Fibroblast of skin of scalp (primary cell): ENCODE data around the gene DOCK9. TPM values are rescaled to one million over a fixed set of nuclear protein-coding genes. Genes with fewer than 3 reads are reported as not detected.

Source experiments
- DNase-seq: peaks from one replicate; pipeline ENCODE4 v3.0.0-alpha.2; 2013
- polyA plus RNA-seq, 2 experiments: library from polyadenylated mRNA; unstranded; fragments of 120-200 nt; gene quantifications; one replicate each; pipeline ENCODE4 v1.2.1, GENCODE V29; 2013; ENCODE audit not compliant: insufficient read length in 2 of 2

Gene DOCK9, protein sequence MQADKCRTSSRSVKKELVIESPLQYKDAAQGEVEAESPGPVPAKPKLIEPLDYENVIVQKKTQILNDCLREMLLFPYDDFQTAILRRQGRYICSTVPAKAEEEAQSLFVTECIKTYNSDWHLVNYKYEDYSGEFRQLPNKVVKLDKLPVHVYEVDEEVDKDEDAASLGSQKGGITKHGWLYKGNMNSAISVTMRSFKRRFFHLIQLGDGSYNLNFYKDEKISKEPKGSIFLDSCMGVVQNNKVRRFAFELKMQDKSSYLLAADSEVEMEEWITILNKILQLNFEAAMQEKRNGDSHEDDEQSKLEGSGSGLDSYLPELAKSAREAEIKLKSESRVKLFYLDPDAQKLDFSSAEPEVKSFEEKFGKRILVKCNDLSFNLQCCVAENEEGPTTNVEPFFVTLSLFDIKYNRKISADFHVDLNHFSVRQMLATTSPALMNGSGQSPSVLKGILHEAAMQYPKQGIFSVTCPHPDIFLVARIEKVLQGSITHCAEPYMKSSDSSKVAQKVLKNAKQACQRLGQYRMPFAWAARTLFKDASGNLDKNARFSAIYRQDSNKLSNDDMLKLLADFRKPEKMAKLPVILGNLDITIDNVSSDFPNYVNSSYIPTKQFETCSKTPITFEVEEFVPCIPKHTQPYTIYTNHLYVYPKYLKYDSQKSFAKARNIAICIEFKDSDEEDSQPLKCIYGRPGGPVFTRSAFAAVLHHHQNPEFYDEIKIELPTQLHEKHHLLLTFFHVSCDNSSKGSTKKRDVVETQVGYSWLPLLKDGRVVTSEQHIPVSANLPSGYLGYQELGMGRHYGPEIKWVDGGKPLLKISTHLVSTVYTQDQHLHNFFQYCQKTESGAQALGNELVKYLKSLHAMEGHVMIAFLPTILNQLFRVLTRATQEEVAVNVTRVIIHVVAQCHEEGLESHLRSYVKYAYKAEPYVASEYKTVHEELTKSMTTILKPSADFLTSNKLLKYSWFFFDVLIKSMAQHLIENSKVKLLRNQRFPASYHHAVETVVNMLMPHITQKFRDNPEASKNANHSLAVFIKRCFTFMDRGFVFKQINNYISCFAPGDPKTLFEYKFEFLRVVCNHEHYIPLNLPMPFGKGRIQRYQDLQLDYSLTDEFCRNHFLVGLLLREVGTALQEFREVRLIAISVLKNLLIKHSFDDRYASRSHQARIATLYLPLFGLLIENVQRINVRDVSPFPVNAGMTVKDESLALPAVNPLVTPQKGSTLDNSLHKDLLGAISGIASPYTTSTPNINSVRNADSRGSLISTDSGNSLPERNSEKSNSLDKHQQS (N-terminal part only)
- polyA plus RNA-seq (2013, experiment 1 of 2; ENCODE audit: insufficient read length): 12.5 TPM
- 17.7 TPM for polyA plus RNA-seq (2013, experiment 2 of 2; ENCODE audit: insufficient read length)

GRCh38 chr13:98977568-98978265 is at the start of gene DOCK9:
Gene DOCK9, minus strand, starts transcription at chr13:98978064. Its CDS starts 155 bp downstream, at chr13:98977909.
- peak; percentile 43 for DNase-seq

DNA sequence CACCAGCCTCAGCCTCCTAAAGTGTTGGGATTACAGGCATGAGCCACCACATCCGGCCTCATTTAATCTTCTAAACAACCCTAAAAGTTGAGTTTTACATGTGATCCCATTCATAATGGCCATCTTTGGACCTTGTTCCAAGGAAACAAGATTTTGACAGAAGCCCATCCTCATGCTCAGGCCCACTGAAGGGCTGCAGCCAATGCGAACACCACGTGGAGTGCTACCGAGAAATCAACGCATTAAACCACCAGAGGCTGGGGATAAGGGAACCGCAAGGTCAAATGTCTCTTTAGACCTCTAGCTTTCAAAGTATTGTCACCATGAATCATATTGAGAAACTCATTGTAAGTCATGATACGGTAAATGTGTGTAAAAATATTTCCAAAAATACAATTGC is 49.4 kb upstream of the DOCK9 start:
- no peak for DNase-seq

DNA sequence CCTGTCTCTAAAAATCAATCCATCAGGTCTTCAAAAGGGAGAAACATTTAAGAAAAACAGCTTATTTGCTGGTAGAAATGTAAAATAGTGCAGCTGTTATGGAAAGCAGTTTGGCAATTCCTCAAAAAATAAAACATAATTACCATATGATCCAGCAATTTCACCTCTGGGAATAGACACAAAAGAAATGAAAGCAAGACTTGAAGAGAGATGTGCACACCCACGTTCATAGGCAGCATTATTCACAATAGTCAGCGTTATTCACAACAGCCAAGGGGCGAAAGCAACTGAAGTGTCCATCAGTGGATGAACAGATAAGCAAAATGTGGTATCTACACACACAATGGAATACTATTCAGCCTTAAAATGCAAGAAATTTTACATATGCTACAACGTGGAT is 45.1 kb upstream of the DOCK9 start:
- no peak for DNase-seq

- peak; percentile 79 for DNase-seq
These were observed 40.7 kb upstream of the DOCK9 start for GRCh38 chr13:99018418-99019180.

- DNase-seq: no peak
These were observed 38.0 kb upstream of the DOCK9 start for GRCh38 chr13:99015606-99016490.

- DNase-seq: no peak
These were observed 36.7 kb upstream of the DOCK9 start for GRCh38 chr13:99014522-99014921.

DNA sequence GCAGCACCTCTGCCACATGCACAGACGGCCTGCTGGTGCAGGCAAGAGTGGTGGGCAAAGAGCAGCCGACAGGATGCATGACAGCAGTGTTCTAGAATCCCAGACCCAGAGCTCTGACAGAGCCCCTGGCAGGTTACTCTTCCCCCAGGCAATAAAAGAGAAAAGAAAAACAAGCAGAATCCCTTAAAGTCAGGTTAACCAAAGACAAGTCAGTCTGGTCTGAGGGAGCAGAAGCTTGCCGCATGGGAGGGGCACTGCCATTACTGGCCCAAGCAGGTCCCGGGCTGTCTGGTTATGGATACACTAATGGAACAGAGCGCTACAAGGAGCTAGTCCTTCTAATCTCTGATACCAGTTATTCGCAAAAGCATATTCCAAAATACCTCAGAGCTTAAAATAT is 36.1 kb upstream of the DOCK9 start:
- no peak for DNase-seq

DNA sequence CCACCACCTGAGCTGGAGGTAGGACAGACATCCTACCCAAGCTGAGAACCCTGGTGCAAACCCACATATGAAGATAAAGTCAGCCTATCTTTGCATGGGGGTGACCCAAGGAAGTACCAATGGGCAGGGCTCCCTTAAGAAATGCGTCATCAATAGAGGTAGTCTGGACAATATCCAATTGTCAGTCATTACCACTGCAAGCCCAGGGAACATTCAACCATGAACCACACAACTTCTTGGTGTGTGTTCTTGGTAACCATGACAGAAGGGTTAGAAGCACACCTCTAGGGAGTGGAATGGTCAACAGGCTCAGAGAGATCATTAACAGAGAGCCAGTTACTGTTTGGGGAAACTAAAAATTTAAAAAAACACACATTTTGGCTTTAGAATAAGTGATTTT is 34.7 kb upstream of the DOCK9 start:
- no peak for DNase-seq

DNA sequence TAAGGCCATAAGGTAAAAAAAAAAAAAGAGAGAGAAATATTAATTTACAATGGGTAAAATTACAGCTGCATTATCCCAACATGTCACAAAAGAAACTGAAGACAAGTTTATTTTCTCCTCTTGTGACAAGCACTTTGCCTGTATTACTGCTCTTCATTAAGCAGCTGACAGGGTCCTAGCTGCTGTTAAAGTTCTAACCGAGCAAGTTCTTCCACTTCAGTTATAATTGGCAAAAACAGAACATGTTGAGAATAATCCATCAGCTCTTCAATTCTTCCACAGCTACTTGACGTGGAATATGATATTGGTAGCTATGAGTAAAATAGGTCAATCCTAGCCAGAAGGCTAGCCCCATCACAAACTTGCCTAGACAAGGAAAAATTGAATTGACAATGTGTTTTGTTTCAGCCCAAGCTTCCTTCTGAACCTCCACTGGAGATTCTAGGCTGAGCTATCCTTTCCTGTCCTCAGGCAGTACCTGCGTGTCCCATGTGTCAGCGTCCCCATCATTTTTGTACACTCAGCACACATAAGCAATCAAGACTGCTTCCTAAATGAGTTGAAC is 32.2 kb upstream of the DOCK9 start:
- no peak for DNase-seq

DNA sequence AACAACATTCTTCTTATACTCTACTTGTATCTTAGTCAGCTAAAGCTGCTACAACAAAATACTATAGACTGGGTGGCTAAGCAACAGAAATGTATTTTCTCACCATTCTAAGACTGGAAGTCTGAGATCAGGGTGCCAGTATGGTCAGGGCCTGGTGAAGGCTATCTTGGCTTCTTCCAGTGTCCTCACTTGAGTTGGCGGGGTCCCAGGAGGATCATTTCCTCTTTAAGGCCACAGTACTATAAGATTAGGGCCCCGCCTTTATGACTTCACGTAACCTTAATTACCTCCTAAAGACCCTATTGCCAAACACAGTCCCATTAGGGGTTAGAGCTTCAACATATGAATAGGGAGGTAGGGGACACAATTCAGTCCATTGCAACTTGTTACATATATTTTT is 30.7 kb upstream of the DOCK9 start:
- no peak for DNase-seq

DNA sequence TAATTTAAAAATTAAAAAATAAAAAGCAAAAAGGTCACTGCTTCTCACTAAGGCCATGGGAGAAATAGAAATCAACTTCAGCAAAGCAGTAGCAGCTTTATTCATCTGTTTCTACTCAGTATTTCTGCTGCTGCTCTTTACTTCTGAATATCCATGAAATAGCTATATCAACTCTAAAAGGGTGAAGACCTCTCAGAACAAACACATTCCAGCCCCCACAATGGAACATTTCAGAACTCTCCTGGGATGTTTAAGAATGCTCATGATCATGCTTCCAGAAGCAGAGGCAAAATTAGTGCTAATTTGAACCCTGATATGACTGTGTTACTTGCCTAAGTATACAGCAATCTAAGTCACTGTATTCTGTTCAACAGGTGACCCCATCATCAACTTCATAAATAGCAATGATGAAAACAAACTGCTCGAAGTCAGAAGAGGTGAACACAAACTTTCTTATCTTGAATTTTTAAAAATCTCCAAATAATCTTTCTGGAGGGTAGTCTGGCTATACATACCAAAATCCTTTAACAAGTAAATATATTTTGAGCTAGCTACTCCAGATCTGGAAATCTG is 29.6 kb upstream of the DOCK9 start:
- DNase-seq: peak; percentile 35

DNA sequence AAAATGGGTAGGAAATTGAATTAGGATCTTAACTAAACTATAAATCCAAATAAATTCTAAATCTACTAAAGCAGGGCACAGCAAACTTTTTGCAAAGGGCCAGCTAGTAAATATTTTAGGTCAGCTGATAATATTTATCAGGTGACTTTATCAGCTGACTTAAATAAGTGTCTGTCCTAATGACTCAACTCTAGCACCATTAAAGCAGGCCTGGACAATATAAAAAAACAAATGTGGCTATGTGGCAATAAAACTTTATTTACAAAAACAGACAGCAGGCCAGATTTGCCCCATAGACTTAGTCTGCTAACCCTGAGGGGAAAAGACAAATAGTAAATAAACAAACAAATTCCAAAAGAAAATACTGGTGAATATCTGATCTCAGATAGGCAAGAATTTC is 27.7 kb upstream of the DOCK9 start:
- no peak for DNase-seq

- no peak for DNase-seq
These were observed 27.1 kb upstream of the DOCK9 start for GRCh38 chr13:99004978-99005377.

- DNase-seq: no peak
These were observed 26.1 kb upstream of the DOCK9 start for GRCh38 chr13:99003851-99004471.

DNA sequence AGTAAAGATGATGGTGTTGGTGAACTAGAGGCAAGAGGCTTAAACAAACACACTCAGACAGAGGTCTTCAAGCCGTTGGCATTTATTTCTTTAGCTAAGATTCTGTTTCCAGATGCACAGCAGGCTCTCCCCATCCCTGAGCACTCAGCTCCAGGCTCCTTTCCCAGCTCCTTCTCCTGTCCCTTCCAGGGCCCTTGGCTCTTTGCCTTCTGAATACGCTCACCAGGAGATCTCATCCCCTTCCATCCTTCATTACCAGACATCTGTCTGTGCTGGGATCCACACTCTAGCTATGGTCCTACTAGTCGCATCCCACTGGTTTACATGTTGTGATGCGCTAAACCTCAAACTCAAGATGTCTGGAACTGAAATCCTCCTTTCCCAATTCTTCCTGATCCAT is 25.3 kb upstream of the DOCK9 start:
- no peak for DNase-seq

GRCh38 chr13:99002172-99002710 is 24.4 kb upstream of the DOCK9 start:
- no peak for DNase-seq

- no peak for DNase-seq
These were observed 22.3 kb upstream of the DOCK9 start for GRCh38 chr13:99000137-99000536.

DNA sequence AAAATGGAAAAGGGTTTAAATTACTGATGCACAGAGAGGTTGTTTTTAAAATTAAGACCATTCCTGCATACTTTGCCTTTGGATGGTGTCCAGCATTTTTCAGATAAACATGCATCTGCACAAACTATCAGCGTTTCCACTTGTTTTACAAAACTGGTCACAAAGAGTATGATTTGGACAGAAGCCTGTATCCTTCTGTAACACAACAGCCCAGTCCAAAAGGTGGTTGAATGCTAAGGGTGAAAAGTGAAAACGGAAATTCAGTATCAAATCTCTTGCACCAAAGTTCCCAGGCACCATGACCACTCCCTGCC is 21.7 kb upstream of the DOCK9 start:
- no peak for DNase-seq
